Neural cell (in vitro differentiated cells): ENCODE data around the gene CYP1A1. TPM values are rescaled to one million over a fixed set of nuclear protein-coding genes. Genes with fewer than 3 reads are reported as not detected.

Source experiments
- H2AFZ ChIP-seq: fragments of 200-600, 300-800 bp; sonication (generic), shearing (Covaris generic); 2 replicates; pipeline ENCODE4 v1.6.0; 2014; ENCODE audit warnings: low read depth, mild to moderate bottlenecking, antibody characterized with exemption, low read length, moderate library complexity
- H3F3A ChIP-seq: fragments of 200-600 bp; shearing (Covaris generic); 2 replicates; pipeline ENCODE4 v1.6.1; 2016; ENCODE audit warnings: mild to moderate bottlenecking, moderate library complexity, mixed read lengths, antibody characterized with exemption, low read length; ENCODE audit not compliant: insufficient read depth, poor library complexity, severe bottlenecking
- H3K27ac ChIP-seq: fragments of 200-600, 300-800 bp; sonication (generic), shearing (Covaris generic); 2 replicates; pipeline ENCODE4 v1.5.1; 2014; ENCODE audit warnings: mild to moderate bottlenecking, low read length, moderate library complexity
- H3K27me3 ChIP-seq: fragments of 300-800, 200-600 bp; sonication (generic), shearing (Covaris generic); 2 replicates; pipeline ENCODE4 v1.6.0; 2014; ENCODE audit warnings: mild to moderate bottlenecking, low read depth, low read length, moderate library complexity; ENCODE audit not compliant: insufficient read depth
- H3K36me3 ChIP-seq: fragments of 300-800, 200-600 bp; sonication (generic), shearing (Covaris generic); 2 replicates; pipeline ENCODE4 v1.5.1; 2014; ENCODE audit warnings: mild to moderate bottlenecking, antibody characterized with exemption, low read length, moderate library complexity; ENCODE audit not compliant: insufficient read depth
- H3K4me2 ChIP-seq: fragments of 300-800, 200-600 bp; sonication (generic), shearing (Covaris generic); 2 replicates; pipeline ENCODE4 v1.6.0; 2014; ENCODE audit warnings: mild to moderate bottlenecking, low read length
- H3K4me3 ChIP-seq: fragments of 300-800, 200-600 bp; sonication (generic), shearing (Covaris generic); 2 replicates; pipeline ENCODE4 v1.5.1; 2014; ENCODE audit warnings: mild to moderate bottlenecking, low read length, moderate library complexity
- H3K79me2 ChIP-seq: fragments of 200-600 bp; shearing (Covaris generic); replicated peaks from 2 replicates; pipeline ENCODE4 v1.6.0; 2014; ENCODE audit warnings: mild to moderate bottlenecking, low read length, moderate library complexity; ENCODE audit not compliant: insufficient read depth
- H3K9ac ChIP-seq: fragments of 300-800, 200-600 bp; sonication (generic), shearing (Covaris generic); 2 replicates; pipeline ENCODE4 v1.6.1; 2016; ENCODE audit warnings: mild to moderate bottlenecking, low read length, mixed read lengths
- H3K9me2 ChIP-seq: fragments of 200-600 bp; shearing (Covaris generic); 2 replicates; pipeline ENCODE4 v1.6.1; 2016; ENCODE audit warnings: mild to moderate bottlenecking, low read length, mixed read lengths; ENCODE audit not compliant: insufficient read depth
- H3K9me3 ChIP-seq: fragments of 200-600, 300-800 bp; sonication (generic), shearing (Covaris generic); 2 replicates; pipeline ENCODE4 v1.6.1; 2016; ENCODE audit warnings: mild to moderate bottlenecking, mixed run types, low read length, moderate library complexity, mixed read lengths
- H4K20me1 ChIP-seq: fragments of 200-600 bp; shearing (Covaris generic); 2 replicates; pipeline ENCODE4 v1.6.1; 2016; ENCODE audit warnings: mild to moderate bottlenecking, mixed run types; ENCODE audit not compliant: insufficient read depth
- CTCF ChIP-seq: fragments of 450-650 bp; IDR thresholded peaks from 2 replicates; pipeline ENCODE4 v1.5.1; 2014; ENCODE audit warnings: antibody characterized with exemption, mild to moderate bottlenecking, moderate library complexity; ENCODE audit not compliant: poor library complexity, severe bottlenecking
- EP300 ChIP-seq: fragments of 450-650 bp; conservative IDR thresholded peaks from 2 replicates; pipeline ENCODE4 v1.6.1; 2014; ENCODE audit warnings: antibody characterized with exemption, mild to moderate bottlenecking, moderate library complexity; ENCODE audit not compliant: poor library complexity, severe bottlenecking
- EZH2 ChIP-seq: fragments of 200-600, 300-800 bp; shearing (Covaris generic), sonication (generic); IDR thresholded peaks from 2 replicates; pipeline ENCODE4 v1.6.1; 2014; ENCODE audit warnings: antibody characterized with exemption, low read length, borderline replicate concordance, mild to moderate bottlenecking; ENCODE audit not compliant: insufficient read depth, poor library complexity, severe bottlenecking
- MXI1 ChIP-seq: fragments of 450-650 bp; conservative IDR thresholded peaks from 2 replicates; pipeline ENCODE4 v1.6.1; 2014; ENCODE audit warnings: antibody characterized with exemption, mild to moderate bottlenecking; ENCODE audit not compliant: poor library complexity, severe bottlenecking
- POLR2AphosphoS5 ChIP-seq: IDR thresholded peaks from 2 replicates; pipeline ENCODE4 v1.6.1; 2012
- RAD21 ChIP-seq: fragments of 450-650 bp; conservative IDR thresholded peaks from 2 replicates; pipeline ENCODE4 v1.6.1; 2014; ENCODE audit warnings: antibody characterized with exemption, mild to moderate bottlenecking, moderate library complexity
- REST ChIP-seq: IDR thresholded peaks from 2 replicates; pipeline ENCODE4 v1.6.1; 2012; ENCODE audit warnings: borderline replicate concordance
- SMC3 ChIP-seq: fragments of 450-650 bp; conservative IDR thresholded peaks from 2 replicates; pipeline ENCODE4 v1.6.1; 2014; ENCODE audit warnings: antibody characterized with exemption, mild to moderate bottlenecking, moderate library complexity; ENCODE audit not compliant: poor library complexity
- TAF1 ChIP-seq: IDR thresholded peaks from 2 replicates; pipeline ENCODE4 v1.6.1; 2012; ENCODE audit warnings: low read depth
- polyA plus RNA-seq: library from polyadenylated mRNA; depleted of rRNA; stranded (reverse); fragments of >200 nt; gene quantifications from 2 replicates; pipeline ENCODE4 v1.2.3, GENCODE V29; 2014

The CYP1A1 gene
- polyA plus RNA-seq, 1 donor from 2014 or later = 0.09 TPM

- Histone ChIP-seq H3K4me2 (no peak overlapping the region), H3K27me3 (no peaks in the 10 kb centered on the region), H3F3A (no peaks in the 10 kb centered on the region), H4K20me1 (no peaks in the 10 kb centered on the region), H2AFZ (no peak overlapping the region), H3K9me2 (no peaks in the 10 kb centered on the region), H3K27ac (no peak overlapping the region), H3K4me3 (no peak overlapping the region), H3K79me2 (no peaks in the 10 kb centered on the region), H3K9ac (no peak overlapping the region), H3K9me3 (no peaks in the 10 kb centered on the region), H3K36me3 (no peaks in the 10 kb centered on the region)
- TF ChIP-seq TAF1 = no peak
- no peak for TF ChIP-seq RAD21
- no peak for TF ChIP-seq POLR2AphosphoS5
- TF ChIP-seq EP300 = no peak
- TF ChIP-seq EZH2 = no peak
- no peak for TF ChIP-seq SMC3
- TF ChIP-seq REST = no peak
- no peak for TF ChIP-seq CTCF
- no peak for TF ChIP-seq MXI1
Observed at GRCh38 chr15:74758736-74759135, 33.4 kb upstream of the CYP1A1 start.

- no peak overlapping the region for H3K4me2 ChIP-seq
- no peak overlapping the region for H3K9ac ChIP-seq
- H3K27ac ChIP-seq = no peak overlapping the region
- H3K36me3 ChIP-seq = no peaks in the 10 kb centered on the region
- no peaks in the 10 kb centered on the region for H3K27me3 ChIP-seq
- H4K20me1 ChIP-seq = no peaks in the 10 kb centered on the region
- H3K79me2 ChIP-seq = no peaks in the 10 kb centered on the region
- H3K9me3 ChIP-seq = no peaks in the 10 kb centered on the region
- H3K4me3 ChIP-seq = no peak overlapping the region
- H3F3A ChIP-seq = no peaks in the 10 kb centered on the region
- no peak for TF ChIP-seq EZH2
- no peak for TF ChIP-seq POLR2AphosphoS5
- TF ChIP-seq CTCF = no peak
- TF ChIP-seq EP300 = no peak
- TF ChIP-seq SMC3 = no peak
- no peak for TF ChIP-seq RAD21
- no peaks in the 10 kb centered on the region for H3K9me2 ChIP-seq
- H2AFZ ChIP-seq = no peak overlapping the region
Observed at GRCh38 chr15:74754593-74755215, 29.4 kb upstream of the CYP1A1 start.
